SH-SY5Y (cell line): Measurements from ENCODE around the gene NARS2.

Experiments used
- GATA2 ChIP-seq: IDR thresholded peaks from 2 replicates; pipeline ENCODE4 v1.6.1; 2011; ENCODE audit warnings: mild to moderate bottlenecking, low read depth, low read length
- GATA3 ChIP-seq: IDR thresholded peaks from 2 replicates; pipeline ENCODE4 v1.6.1; 2011; ENCODE audit warnings: low read depth, mild to moderate bottlenecking, low read length, moderate library complexity

DNA sequence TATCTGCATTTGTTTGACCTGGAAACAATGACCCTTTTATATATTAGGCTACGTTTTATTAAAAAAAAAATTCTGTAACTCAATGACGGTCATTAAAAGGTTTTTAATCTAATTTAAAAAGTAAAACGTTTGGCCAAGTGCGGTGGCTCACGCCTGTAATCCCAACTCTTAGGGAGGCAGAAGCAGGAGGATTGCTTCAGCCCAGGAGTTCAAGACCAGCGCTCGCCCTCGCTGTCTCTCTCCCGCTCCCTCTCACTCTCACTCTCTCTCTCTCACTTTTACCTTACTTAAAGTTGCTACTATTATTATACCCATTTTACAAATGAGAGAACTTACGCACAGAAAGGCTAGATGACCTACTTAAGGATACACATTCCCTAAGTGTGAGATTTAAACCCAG, 814 bp upstream of the NARS2 start:
- TF ChIP-seq GATA2 (no peak), GATA3 (no peak)
